ENCODE data around the gene CARMIL3.
"Not testable (repeated sequence)": the region's sequence is repeated elsewhere in the genome, so short reads cannot be mapped to it uniquely, and the experiment has no call there.

The CARMIL3 gene

DNA sequence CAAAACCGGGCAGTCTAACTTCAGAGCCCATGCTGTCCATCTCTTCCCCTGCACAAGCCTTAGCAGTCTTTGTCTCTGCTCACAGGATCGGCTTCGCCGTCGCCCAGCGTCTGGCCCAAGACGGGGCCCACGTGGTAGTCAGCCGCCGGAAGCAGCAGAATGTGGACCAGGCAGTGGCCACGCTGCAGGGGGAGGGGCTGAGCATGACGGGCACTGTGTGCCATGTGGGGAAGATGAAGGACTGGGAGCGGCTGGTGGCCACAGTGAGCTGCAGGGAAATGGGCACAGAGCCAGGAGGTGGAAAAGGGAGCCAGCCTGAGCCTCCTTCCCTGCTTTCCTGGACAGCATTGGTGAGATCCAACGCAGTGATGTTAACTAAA, 14.2 kb upstream of the CARMIL3 start:
- Histone ChIP-seq H3K36me3 (ENCODE audit: insufficient read depth) (no peaks in the 10 kb centered on the region), H3K4me2 (no peak overlapping the region)

DNA sequence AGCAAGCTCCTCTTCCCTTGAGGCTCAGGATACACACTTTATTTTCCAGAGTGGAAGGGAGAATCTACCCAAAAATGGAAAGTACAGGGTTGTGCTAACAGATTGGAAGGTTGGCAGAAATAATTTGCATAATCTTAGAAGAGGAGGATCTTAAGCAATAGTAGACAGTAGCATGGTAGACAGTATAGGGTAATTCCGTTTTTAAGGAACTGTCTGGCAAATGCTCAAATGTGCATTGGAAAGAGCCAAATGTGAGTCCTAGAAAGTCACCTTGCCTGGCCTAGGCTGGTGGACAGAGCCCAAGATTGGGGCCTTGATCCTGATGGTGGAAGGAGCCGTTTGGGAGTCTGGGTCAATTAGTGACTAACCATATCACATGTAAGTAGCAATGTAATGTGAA, 13.1 kb upstream of the CARMIL3 start:
- Histone ChIP-seq H3K27ac (no peak overlapping the region), H3K9ac (no peak overlapping the region), H3K4me3 (IDR thresholded peaks at IDR 0.05; ENCODE audit: insufficient read depth, low read depth, low read length) (no peak overlapping the region), H3K36me3 (ENCODE audit: insufficient read depth) (no peaks in the 10 kb centered on the region), H3K79me2 (ENCODE audit: insufficient read depth, low read depth) (no peaks in the 10 kb centered on the region), H3K27me3 (ENCODE audit: insufficient read depth, low read depth) (no peaks in the 10 kb centered on the region), H3K4me2 (no peak overlapping the region), H4K20me1 (ENCODE audit: insufficient read depth) (no peaks in the 10 kb centered on the region), H3K4me1 (ENCODE audit: low read depth, poor library complexity, severe bottlenecking) (no peaks in the 10 kb centered on the region), H2AFZ (ENCODE audit: low read depth) (no peak overlapping the region)
- TF ChIP-seq, protein P1, sequence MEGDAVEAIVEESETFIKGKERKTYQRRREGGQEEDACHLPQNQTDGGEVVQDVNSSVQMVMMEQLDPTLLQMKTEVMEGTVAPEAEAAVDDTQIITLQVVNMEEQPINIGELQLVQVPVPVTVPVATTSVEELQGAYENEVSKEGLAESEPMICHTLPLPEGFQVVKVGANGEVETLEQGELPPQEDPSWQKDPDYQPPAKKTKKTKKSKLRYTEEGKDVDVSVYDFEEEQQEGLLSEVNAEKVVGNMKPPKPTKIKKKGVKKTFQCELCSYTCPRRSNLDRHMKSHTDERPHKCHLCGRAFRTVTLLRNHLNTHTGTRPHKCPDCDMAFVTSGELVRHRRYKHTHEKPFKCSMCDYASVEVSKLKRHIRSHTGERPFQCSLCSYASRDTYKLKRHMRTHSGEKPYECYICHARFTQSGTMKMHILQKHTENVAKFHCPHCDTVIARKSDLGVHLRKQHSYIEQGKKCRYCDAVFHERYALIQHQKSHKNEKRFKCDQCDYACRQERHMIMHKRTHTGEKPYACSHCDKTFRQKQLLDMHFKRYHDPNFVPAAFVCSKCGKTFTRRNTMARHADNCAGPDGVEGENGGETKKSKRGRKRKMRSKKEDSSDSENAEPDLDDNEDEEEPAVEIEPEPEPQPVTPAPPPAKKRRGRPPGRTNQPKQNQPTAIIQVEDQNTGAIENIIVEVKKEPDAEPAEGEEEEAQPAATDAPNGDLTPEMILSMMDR (conservative IDR thresholded peaks at IDR 0.05; ENCODE audit: low read depth, low read length), result no peak

More for the DNA sequence above, 14.2 kb upstream of the CARMIL3 start:
- Histone ChIP-seq H3K9ac (no peak overlapping the region), H3K27ac (no peak overlapping the region), H3K4me3 (IDR thresholded peaks at IDR 0.05; ENCODE audit: insufficient read depth, low read depth, low read length) (no peak overlapping the region), H2AFZ (ENCODE audit: low read depth) (no peak overlapping the region), H3K27me3 (ENCODE audit: insufficient read depth, low read depth) (no peaks in the 10 kb centered on the region), H4K20me1 (ENCODE audit: insufficient read depth) (no peaks in the 10 kb centered on the region), H3K4me1 (ENCODE audit: low read depth, poor library complexity, severe bottlenecking) (no peaks in the 10 kb centered on the region), H3K79me2 (ENCODE audit: insufficient read depth, low read depth) (no peaks in the 10 kb centered on the region)
- TF ChIP-seq, protein P1 (conservative IDR thresholded peaks at IDR 0.05; ENCODE audit: low read depth, low read length), result no peak

- Histone ChIP-seq H2AFZ (ENCODE audit: low read depth) (no peak overlapping the region), H3K27me3 (ENCODE audit: insufficient read depth, low read depth) (no peaks in the 10 kb centered on the region), H3K79me2 (ENCODE audit: insufficient read depth, low read depth) (no peaks in the 10 kb centered on the region), H3K9ac (no peak overlapping the region), H3K4me1 (ENCODE audit: low read depth, poor library complexity, severe bottlenecking) (no peaks in the 10 kb centered on the region), H3K4me2 (no peak overlapping the region), H3K4me3 (IDR thresholded peaks at IDR 0.05; ENCODE audit: insufficient read depth, low read depth, low read length) (no peak overlapping the region), H4K20me1 (ENCODE audit: insufficient read depth) (no peaks in the 10 kb centered on the region), H3K36me3 (ENCODE audit: insufficient read depth) (no peaks in the 10 kb centered on the region), H3K27ac (no peak overlapping the region)
- TF ChIP-seq, protein P1 (conservative IDR thresholded peaks at IDR 0.05; ENCODE audit: low read depth, low read length), result no peak
Measured at GRCh38 chr14:24040692-24041091, 11.1 kb upstream of the CARMIL3 start.

GRCh38 chr14:24042746-24043145, 9.1 kb upstream of the CARMIL3 start:
- no peaks in the 10 kb centered on the region for H3K4me1 ChIP-seq (ENCODE audit: low read depth, poor library complexity, severe bottlenecking)
- no peaks in the 10 kb centered on the region for H3K36me3 ChIP-seq (ENCODE audit: insufficient read depth)
- H2AFZ ChIP-seq (ENCODE audit: low read depth), result no peak overlapping the region
- no peaks in the 10 kb centered on the region for H3K27me3 ChIP-seq (ENCODE audit: insufficient read depth, low read depth)
- no peaks in the 10 kb centered on the region for H3K79me2 ChIP-seq (ENCODE audit: insufficient read depth, low read depth)
- H3K27ac ChIP-seq, result no peak overlapping the region
- H3K4me2 ChIP-seq, result no peak overlapping the region
- TF ChIP-seq, protein P1 (conservative IDR thresholded peaks at IDR 0.05; ENCODE audit: low read depth, low read length), result no peak
- no peaks in the 10 kb centered on the region for H4K20me1 ChIP-seq (ENCODE audit: insufficient read depth)
- H3K9ac ChIP-seq, result no peak overlapping the region
- H3K4me3 ChIP-seq (IDR thresholded peaks at IDR 0.05; ENCODE audit: insufficient read depth, low read depth, low read length), result no peak overlapping the region

- not testable (repeated sequence) for H3K4me2 ChIP-seq
Measured at GRCh38 chr14:24049002-24049401, 2.8 kb upstream of the CARMIL3 start.

GRCh38 chr14:24050753-24051152, 1.1 kb upstream of the CARMIL3 start:
- not testable (repeated sequence) for H3K4me2 ChIP-seq; H2AFZ ChIP-seq (ENCODE audit: low read depth); H4K20me1 ChIP-seq (ENCODE audit: insufficient read depth); H3K9ac ChIP-seq; H3K27ac ChIP-seq; H3K36me3 ChIP-seq (ENCODE audit: insufficient read depth); H3K79me2 ChIP-seq (ENCODE audit: insufficient read depth, low read depth); H3K4me3 ChIP-seq (IDR thresholded peaks at IDR 0.05; ENCODE audit: insufficient read depth, low read depth, low read length); H3K4me1 ChIP-seq (ENCODE audit: low read depth, poor library complexity, severe bottlenecking)
- H3K27me3 ChIP-seq (ENCODE audit: insufficient read depth, low read depth), result peaks cover 16% of the 10 kb centered on the region; the same call in 1 of the 2 replicates

More at GRCh38 chr14:24049002-24049401, 2.8 kb upstream of the CARMIL3 start:
- not testable (repeated sequence) for H4K20me1 ChIP-seq (ENCODE audit: insufficient read depth); H3K27ac ChIP-seq; H3K36me3 ChIP-seq (ENCODE audit: insufficient read depth); H3K9ac ChIP-seq; H3K4me1 ChIP-seq (ENCODE audit: low read depth, poor library complexity, severe bottlenecking); H3K4me3 ChIP-seq (IDR thresholded peaks at IDR 0.05; ENCODE audit: insufficient read depth, low read depth, low read length); H3K79me2 ChIP-seq (ENCODE audit: insufficient read depth, low read depth); H2AFZ ChIP-seq (ENCODE audit: low read depth); H3K27me3 ChIP-seq (ENCODE audit: insufficient read depth, low read depth)

Measured in KMS-11 (cell line).